H1 (cell line): Measurements from ENCODE around the gene CIT. TPM values are rescaled to one million over a fixed set of nuclear protein-coding genes. Genes with fewer than 3 reads are reported as not detected.

Source experiments
- CTCF ChIA-PET: fragments of 300-600 bp; sonication (Branson Sonifier 250); formaldehyde crosslinking; loops from one replicate; lab custom pipeline; 2021; ENCODE audit not compliant: partially characterized antibody; lab: Charles Lee
- POLR2A ChIA-PET: fragments of 300-600 bp; sonication (Branson Sonifier 250); formaldehyde crosslinking; loops from one replicate; lab custom pipeline; 2021; ENCODE audit warnings: inconsistent platforms; ENCODE audit not compliant: partially characterized antibody; lab: Charles Lee
- DNase-seq, 2 experiments: peaks; one replicate each; pipeline versions ENCODE4 v3.0.0 to v3.0.0-alpha.2; 2010 to 2022; ENCODE audit warnings: low spot score in 2 of 2, low read depth in 1 of 2, mixed read lengths in 1 of 2
- FAIRE-seq: peaks from 2 replicates; lab custom pipeline; 2011; peaks lifted over from hg19 to GRCh38; lab: Jason Lieb, UNC
- H2AFZ ChIP-seq: 2 replicates; pipeline ENCODE4 v1.8.1; 2012; ENCODE audit warnings: low read length, inconsistent platforms
- H2AK5ac ChIP-seq: 2 replicates; pipeline ENCODE4 v1.6.1; 2013; ENCODE audit warnings: low read depth, low read length
- H2BK120ac ChIP-seq: replicated peaks from 2 replicates; pipeline ENCODE3; 2013; ENCODE audit warnings: low read depth, low read length, inconsistent platforms
- H2BK12ac ChIP-seq: 2 replicates; pipeline ENCODE4 v1.6.1; 2013; ENCODE audit warnings: low read depth, low read length
- H2BK15ac ChIP-seq: 2 replicates; pipeline ENCODE4 v1.6.1; 2013; ENCODE audit warnings: low read length
- H2BK20ac ChIP-seq: 2 replicates; pipeline ENCODE4 v1.6.1; 2013; ENCODE audit warnings: low read length
- H2BK5ac ChIP-seq: 2 replicates; pipeline ENCODE4 v1.6.1; 2013; ENCODE audit warnings: low read depth, low read length
- H3K14ac ChIP-seq: 2 replicates; pipeline ENCODE4 v1.6.1; 2013; ENCODE audit warnings: inconsistent platforms; ENCODE audit not compliant: insufficient read length
- H3K18ac ChIP-seq: 2 replicates; pipeline ENCODE4 v1.6.1; 2013; ENCODE audit warnings: low read length; ENCODE audit errors: extremely low read depth
- H3K23ac ChIP-seq: 2 replicates; pipeline ENCODE4 v1.6.1; 2013; ENCODE audit warnings: inconsistent platforms; ENCODE audit not compliant: insufficient read length
- H3K23me2 ChIP-seq: 2 replicates; pipeline ENCODE4 v1.6.1; 2013; ENCODE audit warnings: low read depth, low read length
- H3K27ac ChIP-seq: 2 replicates; pipeline ENCODE4 v1.6.1; 2011; ENCODE audit warnings: low read depth, low read length, inconsistent platforms
- H3K27me3 ChIP-seq, 4 experiments: replicated peaks in 1 of 4; 1 replicate in 1 of 4; 2 replicates in 3 of 4; pipeline versions ENCODE4 v1.6.1 to v1.8.1; 2011 to 2013; ENCODE audit warnings: low read length in 3 of 4, mild to moderate bottlenecking in 3 of 4, inconsistent platforms in 2 of 4, mixed read lengths in 2 of 4, moderate library complexity in 1 of 4; ENCODE audit not compliant: control insufficient read depth in 3 of 4, insufficient read depth in 3 of 4; ENCODE audit errors: extremely low read depth in 1 of 4
- H3K36me3 ChIP-seq, 4 experiments: 2 replicates each; pipeline versions ENCODE4 v1.6.1 to v1.8.1; 2011 to 2013; ENCODE audit warnings: mild to moderate bottlenecking in 4 of 4, low read length in 3 of 4, moderate library complexity in 2 of 4, control low read depth in 1 of 4, inconsistent platforms in 1 of 4; ENCODE audit not compliant: insufficient read depth in 4 of 4, control insufficient read depth in 2 of 4
- H3K4ac ChIP-seq: replicated peaks from 2 replicates; pipeline ENCODE3; 2013; ENCODE audit warnings: low read length, low read depth, mixed read lengths, inconsistent platforms; ENCODE audit not compliant: insufficient read length
- H3K4me1 ChIP-seq, 4 experiments: replicated peaks in 1 of 4; 1 replicate in 1 of 4; 2 replicates in 3 of 4; pipeline versions ENCODE4 v1.6.1 to v1.8.1; 2011 to 2013; ENCODE audit warnings: low read length in 3 of 4, inconsistent platforms in 2 of 4, mixed read lengths in 1 of 4; ENCODE audit not compliant: insufficient read depth in 4 of 4, control insufficient read depth in 3 of 4
- H3K4me2 ChIP-seq, 2 experiments: 2 replicates each; pipeline versions ENCODE4 v1.6.1 to v1.8.1; 2011 to 2013; ENCODE audit warnings: low read depth in 2 of 2, low read length in 2 of 2, control low read depth in 1 of 2, inconsistent platforms in 1 of 2, mild to moderate bottlenecking in 1 of 2; ENCODE audit not compliant: insufficient read depth in 1 of 2
- H3K4me3 ChIP-seq, 4 experiments: fragments of 200-600, 300-600 bp in 1 of 4; sonication (generic), shearing (Covaris generic), sonication (Bioruptor Twin) in 1 of 4; 2 replicates each; pipeline versions ENCODE4 v1.5.1 to v1.8.1; 2011 to 2016; ENCODE audit warnings: low read length in 4 of 4, low read depth in 3 of 4, control low read depth in 2 of 4, inconsistent platforms in 2 of 4, mild to moderate bottlenecking in 2 of 4, mixed read lengths in 1 of 4, moderate library complexity in 1 of 4; ENCODE audit not compliant: insufficient read depth in 2 of 4; ENCODE audit errors: extremely low read depth in 1 of 4
- H3K56ac ChIP-seq: replicated peaks from 2 replicates; pipeline ENCODE3; 2013; ENCODE audit warnings: low read depth, mild to moderate bottlenecking, mixed read lengths, low read length, inconsistent platforms; ENCODE audit not compliant: insufficient read length
- H3K79me1 ChIP-seq: 2 replicates; pipeline ENCODE4 v1.6.1; 2013; ENCODE audit warnings: low read depth, low read length, control low read depth
- H3K79me2 ChIP-seq, 2 experiments: 2 replicates each; pipeline versions ENCODE4 v1.6.1 to v1.8.1; 2012 to 2013; ENCODE audit warnings: low read length in 2 of 2, mild to moderate bottlenecking in 2 of 2, inconsistent platforms in 1 of 2; ENCODE audit not compliant: insufficient read depth in 2 of 2, control insufficient read depth in 1 of 2
- H3K9ac ChIP-seq, 4 experiments: replicated peaks in 1 of 4; 1 replicate in 1 of 4; 2 replicates in 3 of 4; pipeline versions ENCODE4 v1.6.1 to v1.8.1; 2011 to 2013; ENCODE audit warnings: low read depth in 3 of 4, low read length in 3 of 4, control low read depth in 2 of 4, mild to moderate bottlenecking in 2 of 4, moderate library complexity in 2 of 4, inconsistent platforms in 1 of 4; ENCODE audit errors: extremely low read depth in 1 of 4
- H3K9me3 ChIP-seq, 2 experiments: 2 replicates each; pipeline versions ENCODE4 v1.6.1 to v1.8.1; 2012 to 2013; ENCODE audit warnings: mild to moderate bottlenecking in 2 of 2, moderate library complexity in 2 of 2, control low read depth in 1 of 2, inconsistent platforms in 1 of 2, low read depth in 1 of 2, low read length in 1 of 2, mixed read lengths in 1 of 2; ENCODE audit not compliant: insufficient read depth in 2 of 2
- H4K20me1 ChIP-seq, 2 experiments: replicated peaks in 1 of 2; 2 replicates each; pipeline versions ENCODE3 to v1.8.1; 2011 to 2013; ENCODE audit warnings: inconsistent platforms in 2 of 2, low read length in 2 of 2, mild to moderate bottlenecking in 1 of 2; ENCODE audit not compliant: insufficient read depth in 2 of 2, control insufficient read depth in 1 of 2
- H4K5ac ChIP-seq: 2 replicates; pipeline ENCODE4 v1.6.1; 2013; ENCODE audit warnings: low read length, low read depth, mixed read lengths, inconsistent platforms; ENCODE audit not compliant: insufficient read length
- H4K8ac ChIP-seq: 2 replicates; pipeline ENCODE4 v1.8.0; 2013; ENCODE audit warnings: mild to moderate bottlenecking, moderate library complexity, low read length, inconsistent platforms; ENCODE audit not compliant: insufficient read depth; ENCODE audit errors: extremely low read depth
- H4K91ac ChIP-seq: replicated peaks from 2 replicates; pipeline ENCODE3; 2013; ENCODE audit warnings: low read length, mixed read lengths, inconsistent platforms; ENCODE audit not compliant: insufficient read length
- ATF2 ChIP-seq: IDR thresholded peaks from 2 replicates; pipeline ENCODE4 v1.6.1; 2012; ENCODE audit warnings: low read length, inconsistent platforms
- BACH1 ChIP-seq: IDR thresholded peaks from 2 replicates; pipeline ENCODE4 v1.6.1; 2012; ENCODE audit warnings: low read length, improper control_type of control experiment
- CEBPB ChIP-seq: IDR thresholded peaks from 2 replicates; pipeline ENCODE4 v1.6.1; 2012; ENCODE audit warnings: low read depth, low read length
- CHD1 ChIP-seq: IDR thresholded peaks from 2 replicates; pipeline ENCODE4 v1.6.1; 2012; ENCODE audit warnings: low read depth, low read length, improper control_type of control experiment
- CHD2 ChIP-seq: IDR thresholded peaks from 2 replicates; pipeline ENCODE4 v1.6.1; 2012; ENCODE audit warnings: low read length, improper control_type of control experiment
- EGR1 ChIP-seq: IDR thresholded peaks from 2 replicates; pipeline ENCODE4 v1.6.1; 2011; ENCODE audit warnings: low read depth, low read length, borderline replicate concordance
- EP300 ChIP-seq, 2 experiments: IDR thresholded peaks; 1 replicate in 1 of 2; 2 replicates in 1 of 2; pipeline ENCODE4 v1.6.1; 2011 to 2012; ENCODE audit warnings: low read depth in 2 of 2, low read length in 2 of 2, mild to moderate bottlenecking in 2 of 2, borderline replicate concordance in 1 of 2, inconsistent platforms in 1 of 2, moderate library complexity in 1 of 2
- POU5F1 ChIP-seq: IDR thresholded peaks from 2 replicates; pipeline ENCODE4 v1.6.1; 2011; ENCODE audit warnings: low read depth, mild to moderate bottlenecking, low read length, moderate library complexity
- SIN3A ChIP-seq, 2 experiments: IDR thresholded peaks in 1 of 2; conservative IDR thresholded peaks in 1 of 2; 2 replicates each; pipeline ENCODE4 v1.6.1; 2011 to 2012; ENCODE audit warnings: low read length in 2 of 2, improper control_type of control experiment in 1 of 2, low read depth in 1 of 2, mild to moderate bottlenecking in 1 of 2
- SIRT6 ChIP-seq: IDR thresholded peaks from one replicate; pipeline ENCODE4 v1.7.1; 2012; ENCODE audit warnings: low read length, inconsistent platforms
- SIX5 ChIP-seq: IDR thresholded peaks from 2 replicates; pipeline ENCODE4 v1.6.1; 2011; ENCODE audit warnings: mild to moderate bottlenecking, low read depth, low read length
- SP1 ChIP-seq: IDR thresholded peaks from 2 replicates; pipeline ENCODE4 v1.6.1; 2011; ENCODE audit warnings: low read depth, low read length
- TAF1 ChIP-seq: IDR thresholded peaks from 2 replicates; pipeline ENCODE4 v1.6.1; 2011; ENCODE audit warnings: mild to moderate bottlenecking, low read depth, low read length
- TAF7 ChIP-seq: optimal IDR thresholded peaks from 2 replicates; pipeline ENCODE3; 2011; ENCODE audit warnings: low read depth, mild to moderate bottlenecking, inconsistent platforms, low read length, moderate library complexity, borderline replicate concordance
- WGBS, 2 experiments: shearing (Covaris generic) in 1 of 2; methylation state at CpG; one replicate each; pipeline versions ENCODE4 v1.1.6 to v1.1.7; 2013 to 2015; ENCODE audit warnings: low lambda C conversion rate in 2 of 2, mixed read lengths in 2 of 2, inconsistent platforms in 1 of 2, low coverage in 1 of 2, missing lambda C conversion rate in 1 of 2; ENCODE audit not compliant: insufficient replicate concordance in 2 of 2, insufficient coverage in 1 of 2, insufficient read length in 1 of 2; ENCODE audit errors: extremely low coverage in 1 of 2, missing lambda C conversion rate in 1 of 2; 5-methylcytosine and 5-hydroxymethylcytosine counted together
- polyA plus RNA-seq, 7 experiments: library from polyadenylated mRNA; depleted of rRNA in 3 of 7; stranded (reverse) in 5 of 7; unstranded in 2 of 7; fragments of >200 nt in 5 of 7; fragments of 200-250 nt in 2 of 7; gene quantifications; 1 replicate in 5 of 7; 2 replicates in 1 of 7; 4 replicates in 1 of 7; pipeline versions ENCODE4 v1.2.1 to v1.2.3, GENCODE V29; 2011 to 2013; ENCODE audit warnings: missing spikeins in 2 of 7, mixed read lengths in 2 of 7
- total RNA-seq: library from RNA; stranded (reverse); fragmentation: NEBNext Ultra II Directional; extraction: Animal tissue kit (Norgen Biotek cat#: 25700); gene quantifications from 2 replicates; pipeline ENCODE4 v1.2.1, GENCODE V29; 2021

The CIT gene
- total and polyA plus RNA-seq, 2 of the 8 experiments (the other 6 are each of a cell fraction or from before 2014, with no cell fraction given) = 17.1 to 60.9 TPM

GRCh38 chr12:119749666-119750065, 127.5 kb downstream of the CIT start:
- TF ChIP-seq TAF1 (no peak), TAF7 (no peak), CEBPB (no peak), SIN3A (conservative IDR thresholded peaks at IDR 0.05 in 1 of 2, IDR thresholded peaks at IDR 0.05 in 1 of 2; ENCODE audit: low read depth in 1 of 2, low read length in 2 of 2) (no peak), POU5F1 (no peak), EGR1 (no peak), CHD2 (no peak), SIRT6 (no peak), SP1 (no peak), EP300 (IDR thresholded peaks at IDR 0.05; ENCODE audit: borderline replicate concordance in 1 of 2, low read depth in 2 of 2, low read length in 2 of 2) (no peak), SIX5 (no peak), CHD1 (no peak), BACH1 (no peak), ATF2 (no peak)
- Histone ChIP-seq H3K36me3 (peaks cover 10 to 45% (median 35%) of the 10 kb centered on the region in 4 experiments; a peak in 7 of 8 replicates), H3K9me3 (peaks cover 2 to 17% of the 10 kb centered on the region in 2 experiments; a peak in 1 of 4 replicates), H2AFZ (no peak overlapping the region), H3K27me3 (no peaks in the 10 kb centered on the region), H3K9ac (no peak overlapping the region), H3K79me2 (no peaks in the 10 kb centered on the region), H3K4ac (no peak overlapping the region), H4K5ac (no peak overlapping the region), H3K23ac (no peak overlapping the region), H2BK20ac (no peak overlapping the region), H2BK120ac (no peak overlapping the region), H2BK12ac (no peak overlapping the region), H3K56ac (no peak overlapping the region), H3K18ac (no peak overlapping the region), H4K8ac (no peak overlapping the region), H3K14ac (no peak overlapping the region), H2AK5ac (no peak overlapping the region), H4K91ac (no peak overlapping the region), H3K23me2 (no peaks in the 10 kb centered on the region), H3K4me1 (no peaks in the 10 kb centered on the region), H2BK15ac (no peak overlapping the region), H3K79me1 (no peaks in the 10 kb centered on the region), H3K27ac (no peak overlapping the region), H3K4me3 (no peak overlapping the region), H2BK5ac (no peak overlapping the region), H4K20me1 (peaks cover 0 to 5% of the 10 kb centered on the region in 2 experiments), H3K4me2 (no peak overlapping the region)
- DNase-seq (no peak), FAIRE-seq (no peak)
- CTCF ChIA-PET = interaction anchor here (0.6 to 1.2 kb wide), 3 partner anchors 16 to 1332 kb away, joined by 3 to 4 read pairs (median 3); no protein-coding TSS in a partner anchor
- POLR2A ChIA-PET = no interaction called here
- 82% methylated on average over 4 of the region's 4 CpGs; no CpG with 5 or more reads in 1 of the 2 experiments for WGBS, 2 experiments
